Fibroblast of skin of left quadriceps (primary cell): ENCODE data around the gene NUTM1.

ENCODE experiments used
- DNase-seq, 2 experiments: peaks; one replicate each; pipeline ENCODE4 v3.0.0-alpha.2; 2013; ENCODE audit warnings: low read depth in 2 of 2

The NUTM1 gene

GRCh38 chr15:34342737-34343575, at the start of gene NUTM1, which contains the start of gene NOP10:
NUTM1 (plus strand) TSS chr15:34343315; CDS start chr15:34343697, 382 bp downstream.
NOP10 (minus strand) TSS chr15:34343136; CDS start chr15:34343073, 63 bp downstream.
- peak; percentile 75 for DNase-seq

GRCh38 chr15:34297059-34297458, 46.1 kb upstream of the NUTM1 start:
- DNase-seq, result no peak

- DNase-seq, result no peak
These were observed 42.1 kb upstream of the NUTM1 start for GRCh38 chr15:34301058-34301457.

- peak in 1 of 2 experiments; percentile 14 for DNase-seq
These were observed 38.5 kb upstream of the NUTM1 start for GRCh38 chr15:34304613-34305012.

- DNase-seq, result no peak
These were observed 31.6 kb upstream of the NUTM1 start for GRCh38 chr15:34311563-34311962.

GRCh38 chr15:34314491-34315490, 28.3 kb upstream of the NUTM1 start:
- no peak for DNase-seq

GRCh38 chr15:34318277-34319079, 24.6 kb upstream of the NUTM1 start:
- DNase-seq, result peak; percentile 30 to 32

- DNase-seq, result no peak
These were observed 19.9 kb upstream of the NUTM1 start for GRCh38 chr15:34323217-34323616.

GRCh38 chr15:34324933-34325332, 18.2 kb upstream of the NUTM1 start:
- no peak for DNase-seq

GRCh38 chr15:34325368-34325767, 17.7 kb upstream of the NUTM1 start:
- DNase-seq, result no peak

GRCh38 chr15:34327906-34328305, 15.2 kb upstream of the NUTM1 start:
- no peak for DNase-seq

- DNase-seq, result no peak
These were observed 14.1 kb upstream of the NUTM1 start for GRCh38 chr15:34329006-34329405.

- DNase-seq, result no peak
These were observed 12.8 kb upstream of the NUTM1 start for GRCh38 chr15:34330279-34330678.

GRCh38 chr15:34331809-34332208, 11.3 kb upstream of the NUTM1 start:
- DNase-seq, result no peak

GRCh38 chr15:34332553-34333120, 10.5 kb upstream of the NUTM1 start:
- DNase-seq, result no peak

GRCh38 chr15:34334672-34335071, 8.4 kb upstream of the NUTM1 start:
- no peak for DNase-seq

- DNase-seq, result no peak
These were observed 7.7 kb upstream of the NUTM1 start for GRCh38 chr15:34335176-34336032.

GRCh38 chr15:34336231-34336990, 6.7 kb upstream of the NUTM1 start:
- DNase-seq, result no peak

GRCh38 chr15:34336991-34337556, 6.0 kb upstream of the NUTM1 start:
- DNase-seq, result no peak
